GM18508 (cell line): ENCODE data around the gene VMAC.
"Not testable (repeated sequence)": the region's sequence is repeated elsewhere in the genome, so short reads cannot be mapped to it uniquely, and the experiment has no call there.

Experiments
- ATAC-seq: cut with Tn5 transposase; IDR thresholded peaks from one replicate; pipeline ENCODE4 v1.9.1; 2021; ENCODE audit warnings: moderate number of reproducible peaks; ENCODE audit not compliant: insufficient read depth, unreplicated experiment

The VMAC gene, protein sequence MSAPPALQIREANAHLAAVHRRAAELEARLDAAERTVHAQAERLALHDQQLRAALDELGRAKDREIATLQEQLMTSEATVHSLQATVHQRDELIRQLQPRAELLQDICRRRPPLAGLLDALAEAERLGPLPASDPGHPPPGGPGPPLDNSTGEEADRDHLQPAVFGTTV

DNA sequence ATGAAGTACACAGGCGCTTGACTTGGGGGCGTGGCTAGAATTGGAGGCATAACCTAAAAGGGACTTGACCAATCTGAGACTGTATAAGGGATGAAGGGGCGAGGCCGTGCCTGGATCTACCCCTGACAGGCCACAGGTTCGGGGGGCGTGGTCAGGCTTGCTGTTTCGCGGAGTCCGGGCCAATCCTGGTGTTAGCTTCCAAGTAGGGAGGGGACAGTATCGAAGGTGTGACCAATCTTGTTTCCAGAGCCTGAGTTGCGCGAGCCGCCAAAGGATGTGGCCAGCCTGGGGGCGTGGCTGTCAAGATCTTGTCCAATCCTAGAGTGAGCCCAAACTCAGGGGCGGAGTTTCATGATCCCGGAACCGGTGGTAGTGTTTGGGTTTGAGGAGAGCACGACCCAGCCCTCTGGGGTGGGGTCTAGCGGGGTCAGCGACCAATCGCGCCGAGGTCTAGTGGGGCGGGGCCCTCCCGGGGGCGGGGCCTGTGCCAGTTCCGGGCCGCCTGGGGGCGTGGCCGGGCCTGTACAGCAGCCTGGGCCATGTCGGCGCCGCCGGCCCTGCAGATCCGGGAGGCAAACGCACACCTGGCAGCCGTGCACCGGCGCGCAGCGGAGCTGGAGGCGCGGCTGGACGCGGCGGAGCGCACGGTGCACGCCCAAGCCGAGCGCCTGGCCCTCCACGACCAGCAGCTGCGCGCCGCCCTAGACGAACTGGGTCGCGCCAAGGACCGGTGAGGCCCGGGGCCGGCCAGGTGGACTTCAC, at the start of gene VMAC:
VMAC (plus strand) TSS at position 521 of the 762 bp plus-strand sequence; CDS start at position 540, 19 bp downstream.
- peak; percentile 81 for ATAC-seq

DNA sequence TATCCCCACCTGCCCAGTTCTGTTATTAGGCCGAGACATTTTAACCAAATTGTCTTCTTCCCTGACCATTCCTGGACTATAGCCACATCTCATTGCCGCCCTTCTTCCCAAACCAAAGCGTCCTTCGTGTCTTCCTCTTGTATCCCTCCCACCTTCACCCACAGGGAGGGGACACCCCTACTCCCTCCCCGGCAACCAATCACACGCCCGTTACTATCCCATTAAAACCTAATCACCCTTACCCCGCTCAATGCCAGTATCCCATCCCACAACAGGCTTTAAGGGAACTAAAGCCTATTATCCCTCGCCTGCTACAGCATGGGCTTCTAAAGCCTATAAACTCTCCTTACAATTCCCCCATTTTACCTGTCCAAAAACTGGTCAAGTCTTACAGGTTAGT, 49.5 kb upstream of the VMAC start:
- not testable (repeated sequence) for ATAC-seq

DNA sequence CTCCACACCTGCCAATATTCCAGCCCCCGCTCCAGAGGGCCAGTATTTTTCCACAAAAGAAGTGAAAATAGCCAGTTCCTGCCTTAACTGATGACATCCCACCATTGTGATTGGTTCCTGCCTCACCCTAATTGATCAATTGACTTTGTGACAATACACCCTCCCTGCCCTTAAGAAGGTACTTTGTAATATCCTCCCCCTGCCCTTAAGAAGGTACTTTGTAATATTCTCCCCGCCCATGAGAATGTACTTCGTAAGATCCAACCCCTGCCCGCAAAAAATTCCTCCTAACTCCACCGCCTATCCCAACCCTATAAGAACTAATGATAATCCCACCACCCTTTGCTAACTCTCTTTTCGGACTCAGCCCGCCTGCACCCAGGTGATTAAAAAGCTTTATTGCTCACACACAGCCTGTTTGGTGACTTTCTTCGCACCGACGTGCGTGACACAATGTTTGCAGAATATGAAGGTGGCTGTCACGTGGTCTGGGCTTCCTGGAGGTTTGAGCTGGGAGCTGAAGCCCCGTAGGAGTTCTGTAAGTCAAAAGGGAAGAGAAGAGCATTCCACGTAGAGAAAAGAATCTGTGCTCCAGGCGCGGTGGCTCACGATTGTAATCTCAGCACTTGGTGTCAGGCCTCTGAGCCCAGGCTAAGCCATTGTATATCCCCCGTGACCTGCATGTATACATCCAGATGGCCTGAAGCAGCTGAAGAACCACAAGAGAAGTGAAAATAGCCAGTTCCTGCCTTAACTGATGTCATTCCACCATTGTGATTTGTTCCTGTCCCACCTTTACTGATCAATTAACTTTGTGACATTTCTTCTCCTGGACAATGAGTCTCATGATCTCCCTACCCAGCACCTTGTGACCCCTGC, 47.2 kb upstream of the VMAC start:
- no peak for ATAC-seq

DNA sequence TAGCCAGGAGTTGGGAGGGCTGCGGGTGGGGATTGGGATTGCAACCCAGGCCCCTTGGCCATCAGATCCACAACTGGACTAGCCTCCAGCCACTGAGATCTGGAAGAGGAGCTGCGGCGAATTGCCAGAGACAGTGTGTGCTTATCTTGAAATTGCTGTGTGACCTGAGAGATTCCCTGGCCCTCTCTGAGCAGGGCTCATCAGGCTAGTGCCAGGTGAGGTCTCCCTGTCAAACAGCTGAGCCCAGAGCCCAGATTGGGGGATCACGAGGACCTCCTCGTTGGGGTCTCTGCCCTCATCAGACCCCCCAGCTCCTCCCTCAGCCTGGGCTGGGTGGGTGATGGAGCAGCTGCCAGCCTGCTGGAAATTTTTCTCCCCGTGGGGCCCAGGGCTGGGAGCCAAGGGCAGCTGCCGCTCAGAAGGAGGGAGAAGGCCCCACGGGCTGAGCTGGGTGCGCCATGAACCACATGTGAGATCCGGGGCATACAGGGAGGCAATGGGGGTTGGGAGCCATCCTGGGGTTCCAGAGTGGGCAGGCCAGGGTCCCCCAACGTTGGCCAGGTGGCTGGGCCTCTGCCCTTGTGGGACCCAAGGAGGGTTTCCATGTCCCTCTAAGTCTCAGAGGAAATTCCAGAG, 41.5 kb upstream of the VMAC start:
- ATAC-seq = no peak

DNA sequence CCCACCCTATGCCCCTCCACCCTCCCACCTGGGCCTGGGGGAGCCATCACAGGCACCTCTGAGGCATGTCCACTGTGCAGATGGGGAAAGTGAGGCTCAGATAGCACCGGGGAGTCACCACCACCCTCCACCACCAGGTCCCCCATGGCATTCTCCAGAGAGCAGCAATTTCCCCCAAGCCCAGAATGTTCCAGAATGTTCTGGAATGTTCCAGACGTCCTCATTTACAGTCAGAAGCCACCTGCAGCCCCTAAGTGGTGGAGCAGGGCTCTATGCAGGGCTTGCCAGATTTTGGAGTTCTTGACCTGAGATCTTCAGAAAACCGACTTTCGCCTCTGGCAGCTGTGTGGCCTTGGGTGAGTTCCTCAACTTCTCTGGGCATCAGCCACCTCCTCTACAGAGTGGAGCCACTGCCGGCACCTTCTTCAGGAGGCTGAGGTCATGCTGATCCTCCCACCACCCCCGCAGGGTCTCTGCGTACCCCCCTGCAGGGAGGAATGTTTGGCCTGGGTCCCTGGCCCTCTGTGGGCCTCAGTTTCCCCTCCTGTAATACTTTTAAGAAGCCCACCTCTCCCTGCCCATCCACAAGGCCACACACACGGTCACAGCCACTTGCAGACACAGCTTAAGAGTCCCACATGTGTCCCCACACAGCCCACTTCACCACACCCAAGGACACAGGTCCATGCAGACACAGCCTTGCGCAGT, 40.5 kb upstream of the VMAC start:
- no peak for ATAC-seq

DNA sequence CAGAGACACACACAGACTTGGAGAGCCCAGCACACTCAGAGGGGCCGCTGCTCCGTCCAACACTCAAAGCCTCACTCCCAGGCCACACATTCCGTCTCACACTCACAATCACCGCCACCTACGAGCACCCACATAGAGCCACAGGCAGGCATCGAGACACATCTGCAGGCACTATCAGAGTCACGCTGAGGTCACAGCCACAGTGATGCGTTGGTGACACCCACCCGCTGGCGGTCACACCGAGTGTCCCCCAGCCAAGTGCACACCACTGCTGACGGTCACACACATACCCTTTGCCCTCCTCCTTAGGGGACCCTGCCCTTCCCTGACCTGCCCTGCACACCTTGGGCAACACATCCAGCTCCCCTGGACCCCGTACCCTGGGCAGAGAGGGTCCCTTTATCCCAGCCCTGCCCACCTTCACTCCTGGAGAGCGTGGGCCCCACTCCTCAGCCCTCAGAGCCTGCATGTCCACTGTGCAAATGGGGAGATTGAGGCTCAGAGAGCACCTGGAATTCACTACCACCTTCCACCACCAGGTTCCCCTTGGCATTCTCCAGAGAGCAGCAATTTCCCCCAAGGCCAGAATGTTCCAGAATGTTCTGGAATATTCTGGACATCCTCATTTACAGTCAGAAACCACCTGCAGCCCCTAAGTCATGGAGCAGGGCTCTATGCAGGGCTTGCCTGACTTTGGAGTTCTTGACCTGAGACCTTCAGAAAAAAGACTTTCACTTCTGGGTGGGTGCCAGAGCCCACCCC, 39.8 kb upstream of the VMAC start:
- no peak for ATAC-seq

DNA sequence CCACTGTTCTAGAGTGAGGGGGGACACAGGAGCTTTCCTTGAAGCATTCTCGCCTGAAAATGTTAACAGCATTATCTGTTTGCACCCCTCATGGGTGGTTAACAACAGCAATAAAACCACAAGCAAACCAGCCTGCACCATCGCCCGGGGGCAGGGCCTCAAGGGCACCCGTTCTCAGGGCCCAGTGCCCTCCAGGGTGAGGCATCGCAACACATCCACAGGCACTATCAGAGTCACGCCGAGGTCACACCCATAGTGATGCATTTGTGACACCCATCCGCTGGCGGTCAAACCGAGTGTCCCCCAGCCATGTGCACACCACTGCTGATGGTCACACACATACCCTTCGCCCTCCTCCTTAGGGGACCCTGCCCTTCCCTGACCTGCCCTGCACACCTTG, 38.9 kb upstream of the VMAC start:
- no peak for ATAC-seq

DNA sequence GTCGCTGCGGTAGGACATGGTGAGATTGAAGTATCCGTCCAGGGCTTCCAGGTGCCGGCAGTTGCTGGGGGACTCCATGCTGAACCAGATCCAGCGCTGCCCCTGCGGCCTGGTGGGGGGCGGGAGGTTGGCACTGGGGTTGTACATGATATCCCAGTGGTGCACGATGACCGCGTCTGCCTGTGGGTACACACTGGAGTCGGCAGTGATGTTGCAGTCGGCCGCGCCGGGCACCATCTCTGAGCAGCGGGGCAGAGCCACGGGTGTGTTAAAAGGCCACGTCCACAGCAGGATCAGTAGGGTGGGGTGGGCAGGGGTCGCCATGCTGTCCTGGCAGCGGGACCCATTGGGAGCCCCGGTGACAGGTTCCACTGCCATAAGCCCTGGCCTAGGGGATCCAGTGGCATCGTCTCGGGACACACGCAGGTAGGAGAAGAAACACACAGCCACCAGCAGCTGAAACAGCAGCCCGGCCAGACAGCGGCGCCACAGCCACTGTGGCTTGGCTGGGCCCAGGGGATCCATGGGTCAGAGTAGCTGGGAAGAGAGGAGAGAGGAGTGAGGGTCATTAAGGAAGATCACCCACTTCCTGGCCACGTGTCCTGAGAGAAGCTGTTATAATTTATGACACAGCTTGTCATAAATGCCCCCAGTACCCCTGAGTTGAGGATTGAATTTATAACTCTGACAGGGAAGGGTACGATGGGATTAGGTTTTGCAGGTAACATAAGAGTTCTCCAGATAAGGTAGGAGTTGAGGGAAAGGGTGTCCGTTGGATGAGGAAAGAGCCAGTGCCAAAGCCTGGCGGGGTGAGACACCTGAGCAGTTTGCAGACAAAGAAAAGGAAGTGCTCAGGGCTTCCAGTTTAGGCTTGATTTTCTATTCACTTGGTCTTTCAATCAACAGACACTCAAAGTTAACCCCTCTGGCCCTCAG, 37.2 kb upstream of the VMAC start:
- ATAC-seq = no peak

DNA sequence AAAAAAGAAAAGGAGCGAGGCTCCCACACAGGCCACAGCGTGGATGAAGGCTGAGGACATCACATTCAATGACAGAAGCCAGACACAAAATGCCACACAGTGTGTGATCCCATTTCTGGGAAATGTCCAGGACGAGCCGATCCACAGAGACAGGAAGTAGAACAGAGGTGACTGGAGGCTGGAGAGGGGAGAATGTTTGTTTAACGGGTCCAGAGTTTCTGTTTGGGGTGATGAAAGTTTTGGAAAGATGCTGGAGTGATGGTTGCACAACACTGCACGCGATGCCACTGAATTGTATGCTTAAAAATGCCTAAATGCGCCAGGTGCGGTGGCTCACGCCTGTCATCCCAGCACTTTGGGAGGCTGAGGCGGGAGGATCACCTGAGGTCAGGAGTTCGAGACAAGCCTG, 33.7 kb upstream of the VMAC start:
- ATAC-seq = no peak

DNA sequence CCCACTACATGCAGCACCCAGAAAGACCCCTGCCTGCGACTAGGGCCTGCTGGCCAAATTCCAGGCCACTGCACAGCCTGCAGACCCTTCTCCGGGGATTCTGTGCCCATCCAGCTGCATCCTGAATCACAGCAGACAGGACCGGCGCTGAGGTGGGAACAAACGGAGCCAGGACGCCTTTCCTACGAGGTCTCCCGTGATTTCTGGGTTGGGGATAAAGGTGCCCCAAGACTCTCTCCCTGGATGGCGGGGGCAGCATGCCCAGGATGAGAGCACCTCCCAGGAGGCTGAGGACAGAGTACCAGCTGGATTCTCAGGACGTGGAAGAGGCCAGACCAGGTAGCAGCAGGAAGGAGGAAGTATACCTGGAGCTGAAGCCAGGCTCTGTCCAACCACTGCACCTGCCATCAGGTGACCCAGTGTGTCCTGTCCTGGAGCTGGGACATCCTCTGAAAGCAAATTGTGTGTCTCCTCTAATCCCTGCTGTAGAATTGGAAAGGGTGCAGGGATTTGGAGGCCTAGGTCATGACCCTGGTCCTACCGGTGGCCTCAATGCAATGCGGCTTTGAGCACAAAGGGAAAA, 31.0 kb upstream of the VMAC start:
- no peak for ATAC-seq

DNA sequence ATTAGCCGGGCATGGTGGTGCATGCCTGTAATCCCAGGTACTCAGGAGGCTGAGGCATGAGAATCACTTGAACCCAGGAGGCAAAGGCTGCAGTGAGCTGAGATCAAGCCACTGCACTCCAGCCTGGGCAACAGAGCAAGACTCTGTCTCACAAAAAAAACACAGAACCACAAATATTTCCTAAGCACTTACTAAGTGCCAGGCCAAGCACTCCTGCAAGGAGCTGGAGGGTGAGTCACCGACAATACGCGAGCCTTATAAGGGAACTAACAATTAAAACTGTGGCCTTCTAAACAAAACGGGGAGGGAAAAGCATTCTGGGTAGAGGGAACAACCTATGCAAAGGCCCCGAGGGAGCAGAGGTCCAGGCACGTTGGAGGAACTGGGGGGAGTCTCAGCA, 30.2 kb upstream of the VMAC start:
- not testable (repeated sequence) for ATAC-seq

DNA sequence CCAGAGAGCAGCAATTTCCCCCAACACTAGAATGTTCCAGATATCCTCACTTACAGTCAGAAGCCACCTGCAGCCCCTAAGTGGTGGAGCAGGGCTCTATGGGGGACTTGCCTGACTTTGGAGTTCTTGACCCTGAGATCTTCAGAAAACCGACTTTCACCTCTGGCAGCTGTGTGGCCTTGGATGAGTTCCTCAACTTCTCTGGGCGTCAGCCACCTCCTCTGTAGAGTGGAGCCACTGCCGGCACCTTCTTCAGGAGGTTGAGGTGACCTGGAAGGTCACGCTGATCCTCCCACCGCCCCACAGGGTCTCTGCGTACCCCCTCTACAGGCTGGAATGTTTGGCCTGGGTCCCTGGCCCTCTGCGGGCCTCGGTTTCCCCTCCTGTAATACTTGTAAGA, 27.2 kb upstream of the VMAC start:
- ATAC-seq = no peak

DNA sequence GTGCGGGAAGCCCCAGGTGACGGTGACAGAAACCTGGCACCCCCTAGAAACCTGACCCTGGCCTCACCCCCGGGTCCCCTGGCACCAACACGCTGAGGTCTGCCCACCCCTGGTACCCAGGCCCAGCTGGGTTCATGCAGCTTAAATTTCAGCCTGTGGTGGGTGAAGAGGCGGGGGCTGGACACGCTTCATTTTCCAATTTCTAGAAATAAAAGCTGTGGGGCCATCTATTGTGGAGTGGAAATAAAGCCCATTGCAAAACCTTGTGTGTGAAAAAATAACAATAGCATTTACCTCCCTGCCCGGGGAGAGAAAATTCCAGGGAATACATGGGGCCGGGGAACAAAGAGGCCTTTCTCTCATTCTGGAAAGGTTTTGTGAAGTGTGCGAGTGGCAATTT, 26.8 kb upstream of the VMAC start:
- ATAC-seq = no peak

DNA sequence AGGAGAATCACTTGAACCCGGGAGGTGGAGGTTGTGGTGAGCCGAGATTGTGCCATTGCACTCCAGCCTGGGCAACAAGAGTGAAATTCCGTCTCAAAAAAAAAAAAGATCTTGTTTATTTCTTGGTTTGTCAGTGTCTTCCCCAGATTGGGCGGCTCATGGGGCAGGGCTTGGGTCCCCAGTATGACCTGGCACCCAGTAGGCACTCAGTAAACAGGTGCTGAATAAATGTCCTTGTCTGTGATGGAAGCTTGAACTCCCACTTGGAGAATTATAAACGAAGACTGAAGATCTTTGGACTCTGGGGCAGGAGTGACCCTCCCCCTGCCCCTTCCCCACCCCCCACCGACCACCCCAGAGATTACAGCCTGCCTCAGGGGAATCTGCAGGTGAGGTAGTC, 24.5 kb upstream of the VMAC start:
- no peak for ATAC-seq

DNA sequence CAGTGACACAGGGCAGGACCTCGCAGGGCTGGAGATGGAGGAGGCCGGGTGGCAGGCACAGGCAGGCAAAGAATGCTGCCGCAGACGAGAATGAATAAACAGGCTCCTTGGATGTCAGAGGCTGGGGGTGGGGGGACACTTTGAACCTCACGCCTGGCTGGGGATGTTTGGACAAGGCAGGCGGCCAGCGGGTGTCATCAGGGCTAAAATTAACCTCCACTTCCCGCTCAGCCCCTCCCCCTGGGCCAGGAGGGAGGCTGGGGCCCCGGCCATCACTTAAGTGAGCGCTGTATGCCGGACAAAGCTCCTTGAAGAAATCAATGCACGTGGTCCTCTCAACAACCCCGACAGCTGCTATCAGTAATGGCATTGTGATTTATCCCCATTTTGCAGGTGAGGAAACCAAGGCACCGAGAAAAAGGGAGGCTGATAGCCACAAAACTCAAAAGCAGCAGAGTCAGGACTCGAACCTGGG, 24.0 kb upstream of the VMAC start:
- no peak for ATAC-seq

DNA sequence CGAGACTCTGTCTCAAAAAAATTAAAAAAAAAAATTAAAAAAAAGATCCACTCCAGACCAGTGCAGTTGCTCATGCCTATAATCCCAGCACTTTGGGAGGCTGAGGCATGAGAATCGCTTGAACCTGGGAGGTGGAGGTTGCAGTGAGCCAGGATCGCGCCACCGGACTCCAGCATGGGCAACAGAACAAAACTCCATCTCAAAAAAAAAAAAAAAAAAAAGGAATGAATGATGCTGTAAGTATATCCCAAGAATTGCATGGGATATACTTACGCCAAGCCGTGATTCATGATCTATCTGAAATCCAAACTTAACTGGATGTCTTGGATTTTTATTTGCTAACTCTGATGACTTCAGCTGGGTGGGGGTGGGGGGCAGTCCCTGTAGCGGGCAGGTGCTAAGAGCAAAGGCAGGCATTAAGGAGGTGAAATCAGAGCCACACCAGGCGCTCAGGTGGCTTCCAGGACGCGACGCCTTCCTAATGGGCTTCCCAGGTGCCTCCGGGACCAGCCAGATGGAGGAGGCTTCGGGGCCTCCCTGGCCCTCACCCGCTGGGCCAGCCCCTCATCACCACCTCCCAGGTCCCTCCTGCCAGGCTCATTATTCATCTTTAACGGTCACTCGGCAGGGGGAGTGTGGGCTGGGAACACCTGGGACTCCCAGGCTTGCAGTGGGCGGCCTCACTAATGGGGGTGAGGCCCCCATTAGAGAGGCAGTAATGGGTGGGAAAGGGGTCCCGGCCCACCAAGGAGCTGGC, 23.0 kb upstream of the VMAC start:
- no peak for ATAC-seq

DNA sequence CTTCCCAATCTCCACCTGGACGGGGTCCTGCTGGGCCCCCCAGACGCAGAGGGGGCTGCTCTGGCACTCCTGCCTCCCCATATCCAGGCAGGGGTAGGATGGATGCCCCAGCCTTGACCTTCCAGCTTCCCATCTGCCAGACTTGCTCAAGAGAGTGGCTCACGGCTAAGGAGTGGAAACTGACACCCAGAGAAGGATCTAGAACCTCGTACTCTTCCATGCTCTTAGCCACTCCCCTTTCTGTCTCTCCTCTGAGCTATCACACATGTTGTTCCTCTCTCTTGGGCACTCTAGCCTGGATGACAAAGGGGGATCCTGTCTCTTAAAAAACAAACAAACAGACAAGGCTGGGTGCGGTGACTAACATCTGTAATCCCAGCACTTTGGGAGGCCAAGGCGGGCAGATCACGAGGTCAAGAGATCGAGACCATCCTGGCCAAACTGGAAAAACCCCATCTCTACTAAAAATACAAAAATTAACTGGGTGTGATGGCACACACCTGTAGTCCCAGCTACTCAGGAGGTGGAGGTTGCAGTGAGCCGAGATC, 22.2 kb upstream of the VMAC start:
- no peak for ATAC-seq
